ENCODE measurements around the gene CD22. TPM values are rescaled to one million over a fixed set of nuclear protein-coding genes. Genes with fewer than 3 reads are reported as not detected.

The CD22 gene
- total and polyA plus RNA-seq, 10 of the 15 experiments (the other 5 are each of a cell fraction or from before 2014, with no cell fraction given), result 23.0 to 344 (median 181) TPM

DNA sequence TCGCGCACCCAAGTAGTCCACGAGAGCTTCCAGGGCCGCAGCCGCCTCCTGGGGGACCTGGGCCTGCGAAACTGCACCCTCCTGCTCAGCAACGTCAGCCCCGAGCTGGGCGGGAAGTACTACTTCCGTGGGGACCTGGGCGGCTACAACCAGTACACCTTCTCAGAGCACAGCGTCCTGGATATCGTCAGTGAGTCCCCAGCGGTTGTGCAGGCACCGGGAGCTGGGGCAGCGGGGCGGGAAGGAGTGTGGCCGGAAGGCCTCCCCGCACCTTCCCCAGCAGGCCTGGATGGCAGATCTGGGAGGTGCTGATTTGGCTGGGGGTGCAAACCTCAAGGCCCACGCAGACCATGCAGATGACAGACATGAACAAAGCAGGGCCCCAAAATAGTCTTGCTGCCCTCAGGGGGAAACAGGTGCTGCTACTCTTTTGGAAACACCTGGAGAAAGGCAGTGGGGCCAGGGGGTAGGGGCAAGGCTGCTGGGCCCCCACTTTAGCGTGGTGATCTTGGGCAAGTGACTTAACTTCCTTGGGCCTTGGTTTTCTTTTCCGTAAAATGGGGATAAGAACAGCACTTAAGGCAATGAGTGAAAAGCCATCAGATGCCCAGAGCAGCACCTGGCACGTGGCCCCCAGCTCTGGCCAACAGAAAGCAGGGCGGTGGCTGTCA is 33.1 kb upstream of the CD22 start:
- DNase-seq (ENCODE audit: low read depth, low spot score) (no peak), FAIRE-seq (no peak), ATAC-seq (peak; percentile 80)
- Histone ChIP-seq H3K4me3 (no peak overlapping the region), H3K9me3 (replicated peaks; ENCODE audit: control insufficient read depth, insufficient read depth, low read length) (no peaks in the 10 kb centered on the region), H3K27ac (ENCODE audit: control insufficient read depth, insufficient read depth) (no peak overlapping the region), H4K20me1 (ENCODE audit: control insufficient read depth, insufficient read depth) (no peaks in the 10 kb centered on the region), H3K36me3 (ENCODE audit: control insufficient read depth in 2 of 2, insufficient read depth in 2 of 2, low read length in 1 of 2) (no peaks in the 10 kb centered on the region), H3K79me2 (ENCODE audit: control insufficient read depth, insufficient read depth, low read length) (no peaks in the 10 kb centered on the region), H3K4me1 (ENCODE audit: control insufficient read depth, insufficient read depth, low read length) (peaks cover 26% of the 10 kb centered on the region), H3K27me3 (replicated peaks in 1 of 2; ENCODE audit: control insufficient read depth in 2 of 2, insufficient read depth in 2 of 2, low read length in 1 of 2) (no peaks in the 10 kb centered on the region), H3K9ac (ENCODE audit: control insufficient read depth, insufficient read depth, low read length) (peak overlapping the region; percentile 25; the same call in 1 of the 2 replicates), H2AFZ (ENCODE audit: control insufficient read depth, low read depth, low read length) (peak overlapping the region; percentile 52), H3K4me2 (ENCODE audit: control insufficient read depth, insufficient read depth) (peak overlapping the region; percentile 57; the same call in 1 of the 2 replicates)
- CTCF ChIA-PET, result interaction anchor here (0.6 to 0.7 kb wide), 2 partner anchors 154 to 445 kb away, joined by 3 read pairs; no protein-coding TSS in a partner anchor
- SMC1A ChIA-PET (ENCODE audit: uncharacterized antibody, unreplicated experiment), result interaction anchor here (0.7 to 1.2 kb wide), 5 partner anchors 9 to 213 kb away, joined by 3 to 4 read pairs (median 3); partner anchors contain the start of gene FFAR1
- no TSS peak for BruUV-seq (replicated peaks)
- POLR2A ChIA-PET, result interaction anchor here (0.5 to 1.9 kb wide), 2 partner anchors 37 to 165 kb away, joined by 3 to 5 read pairs; no protein-coding TSS in a partner anchor
- 6% methylated on average over 24 of the region's 24 CpGs for WGBS (ENCODE audit: insufficient coverage, insufficient replicate concordance, low lambda C conversion rate, missing lambda C conversion rate)
- RAD21 ChIA-PET (ENCODE audit: unreplicated experiment), result interaction anchor here (0.6 to 1.9 kb wide), 4 partner anchors 27 to 117 kb away, joined by 3 to 7 read pairs (median 4); partner anchors contain the start of gene CD22
- in situ Hi-C loops (cut with MboI) (no loop called here), intact Hi-C loops (cut with micrococcal nuclease; ENCODE audit: unreplicated experiment) (no loop called here)
- peak; percentile 83 for TF ChIP-seq MEF2A (IDR thresholded peaks at IDR 0.05; ENCODE audit: insufficient read depth, low read depth, low read length)
- TF ChIP-seq NFXL1 (IDR thresholded peaks at IDR 0.05; ENCODE audit: borderline replicate concordance), result no peak
- TF ChIP-seq ZNF217 (IDR thresholded peaks at IDR 0.05), result peak; percentile 40; the same call in 1 of the 2 replicates
- TF ChIP-seq BCL11A (IDR thresholded peaks at IDR 0.05; ENCODE audit: low read depth, low read length), result no peak
- TF ChIP-seq IKZF2 (IDR thresholded peaks at IDR 0.05), result peak; percentile 70 to 78; a peak in 3 of 4 replicates
- TF ChIP-seq, protein P1, sequence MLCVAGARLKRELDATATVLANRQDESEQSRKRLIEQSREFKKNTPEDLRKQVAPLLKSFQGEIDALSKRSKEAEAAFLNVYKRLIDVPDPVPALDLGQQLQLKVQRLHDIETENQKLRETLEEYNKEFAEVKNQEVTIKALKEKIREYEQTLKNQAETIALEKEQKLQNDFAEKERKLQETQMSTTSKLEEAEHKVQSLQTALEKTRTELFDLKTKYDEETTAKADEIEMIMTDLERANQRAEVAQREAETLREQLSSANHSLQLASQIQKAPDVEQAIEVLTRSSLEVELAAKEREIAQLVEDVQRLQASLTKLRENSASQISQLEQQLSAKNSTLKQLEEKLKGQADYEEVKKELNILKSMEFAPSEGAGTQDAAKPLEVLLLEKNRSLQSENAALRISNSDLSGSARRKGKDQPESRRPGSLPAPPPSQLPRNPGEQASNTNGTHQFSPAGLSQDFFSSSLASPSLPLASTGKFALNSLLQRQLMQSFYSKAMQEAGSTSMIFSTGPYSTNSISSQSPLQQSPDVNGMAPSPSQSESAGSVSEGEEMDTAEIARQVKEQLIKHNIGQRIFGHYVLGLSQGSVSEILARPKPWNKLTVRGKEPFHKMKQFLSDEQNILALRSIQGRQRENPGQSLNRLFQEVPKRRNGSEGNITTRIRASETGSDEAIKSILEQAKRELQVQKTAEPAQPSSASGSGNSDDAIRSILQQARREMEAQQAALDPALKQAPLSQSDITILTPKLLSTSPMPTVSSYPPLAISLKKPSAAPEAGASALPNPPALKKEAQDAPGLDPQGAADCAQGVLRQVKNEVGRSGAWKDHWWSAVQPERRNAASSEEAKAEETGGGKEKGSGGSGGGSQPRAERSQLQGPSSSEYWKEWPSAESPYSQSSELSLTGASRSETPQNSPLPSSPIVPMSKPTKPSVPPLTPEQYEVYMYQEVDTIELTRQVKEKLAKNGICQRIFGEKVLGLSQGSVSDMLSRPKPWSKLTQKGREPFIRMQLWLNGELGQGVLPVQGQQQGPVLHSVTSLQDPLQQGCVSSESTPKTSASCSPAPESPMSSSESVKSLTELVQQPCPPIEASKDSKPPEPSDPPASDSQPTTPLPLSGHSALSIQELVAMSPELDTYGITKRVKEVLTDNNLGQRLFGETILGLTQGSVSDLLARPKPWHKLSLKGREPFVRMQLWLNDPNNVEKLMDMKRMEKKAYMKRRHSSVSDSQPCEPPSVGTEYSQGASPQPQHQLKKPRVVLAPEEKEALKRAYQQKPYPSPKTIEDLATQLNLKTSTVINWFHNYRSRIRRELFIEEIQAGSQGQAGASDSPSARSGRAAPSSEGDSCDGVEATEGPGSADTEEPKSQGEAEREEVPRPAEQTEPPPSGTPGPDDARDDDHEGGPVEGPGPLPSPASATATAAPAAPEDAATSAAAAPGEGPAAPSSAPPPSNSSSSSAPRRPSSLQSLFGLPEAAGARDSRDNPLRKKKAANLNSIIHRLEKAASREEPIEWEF (IDR thresholded peaks at IDR 0.05; ENCODE audit: insufficient replicate concordance, low read depth, low read length), result no peak
- TF ChIP-seq ZNF622 (IDR thresholded peaks at IDR 0.05), result no peak
- peak; percentile 84; the same call in 1 of the 2 replicates for TF ChIP-seq TCF12 (IDR thresholded peaks at IDR 0.05; ENCODE audit: low read depth, low read length)
- TF ChIP-seq HDGF (IDR thresholded peaks at IDR 0.05), result peak; percentile 50; the same call in 1 of the 2 replicates
- no peak for TF ChIP-seq SUZ12 (IDR thresholded peaks at IDR 0.05; ENCODE audit: unreplicated experiment)
- no peak for TF ChIP-seq SIX5 (IDR thresholded peaks at IDR 0.05; ENCODE audit: low read depth, low read length, severe bottlenecking)
- TF ChIP-seq, protein P2, sequence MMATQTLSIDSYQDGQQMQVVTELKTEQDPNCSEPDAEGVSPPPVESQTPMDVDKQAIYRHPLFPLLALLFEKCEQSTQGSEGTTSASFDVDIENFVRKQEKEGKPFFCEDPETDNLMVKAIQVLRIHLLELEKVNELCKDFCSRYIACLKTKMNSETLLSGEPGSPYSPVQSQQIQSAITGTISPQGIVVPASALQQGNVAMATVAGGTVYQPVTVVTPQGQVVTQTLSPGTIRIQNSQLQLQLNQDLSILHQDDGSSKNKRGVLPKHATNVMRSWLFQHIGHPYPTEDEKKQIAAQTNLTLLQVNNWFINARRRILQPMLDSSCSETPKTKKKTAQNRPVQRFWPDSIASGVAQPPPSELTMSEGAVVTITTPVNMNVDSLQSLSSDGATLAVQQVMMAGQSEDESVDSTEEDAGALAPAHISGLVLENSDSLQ (IDR thresholded peaks at IDR 0.05), result peak; percentile 35; the same call in 1 of the 2 replicates
- peak; percentile 58; the same call in 1 of the 2 replicates for TF ChIP-seq FOXM1 (IDR thresholded peaks at IDR 0.05; ENCODE audit: low read depth, low read length)
- TF ChIP-seq NFIC (IDR thresholded peaks at IDR 0.05; ENCODE audit: low read depth, low read length), result peak; percentile 54; the same call in 1 of the 2 replicates
- no peak for TF ChIP-seq RAD21 (IDR thresholded peaks at IDR 0.05; ENCODE audit: insufficient read depth, low read depth, low read length)
- 0 out of 4 replicates have a peak, but pooled peaks of 1 of the 2 experiments have one; percentile 3 for TF ChIP-seq SRF (IDR thresholded peaks at IDR 0.05; ENCODE audit: low read depth in 2 of 2, low read length in 2 of 2)
